ENCODE data around the gene SSTR3. TPM values are rescaled to one million over a fixed set of nuclear protein-coding genes. Genes with fewer than 3 reads are reported as not detected.
A peak's percentile ranks its signal among the peaks of the same experiment; 100 is the strongest.

Gene SSTR3
- total and polyA plus RNA-seq, 3 donors from 2014 or later, result 26.8 to 54.4 (median 40.1) TPM

- Histone ChIP-seq H3K27me3 (no peaks in the 10 kb centered on the region), H3K27ac (peak overlapping the region; percentile 45 to 55), H3K4me3 (no peak overlapping the region), H3K4me1 (peaks cover 5% of the 10 kb centered on the region), H3K36me3 (ENCODE audit: low read depth, missing control alignments) (no peaks in the 10 kb centered on the region), H3K9me3 (no peaks in the 10 kb centered on the region)
- intact Hi-C loops (cut with DNase I; ENCODE audit: low total_unique reads), result no loop called here
- no peak for TF ChIP-seq POLR2A (IDR thresholded peaks at IDR 0.05)
- 71 to 83% methylated on average over 13 of the region's 13 CpGs for WGBS, 2 donors
- no peak for DNase-seq
Measured at GRCh38 chr22:37214731-37215030, 2.4 kb upstream of the SSTR3 start.

- no peaks in the 10 kb centered on the region for H3K27me3 ChIP-seq
- no peaks in the 10 kb centered on the region for H3K9me3 ChIP-seq
- H3K4me3 ChIP-seq, result no peak overlapping the region
- intact Hi-C loops (cut with DNase I; ENCODE audit: low total_unique reads), result no loop called here
- peak overlapping the region; percentile 45 to 55 for H3K27ac ChIP-seq
- TF ChIP-seq CTCF (IDR thresholded peaks at IDR 0.05) (no peak), POLR2A (IDR thresholded peaks at IDR 0.05) (no peak)
- H3K4me1 ChIP-seq, result peaks cover 5% of the 10 kb centered on the region
- WGBS, 2 donors, result 72 to 80% methylated on average over 13 of the region's 13 CpGs
- no peak for DNase-seq
- no peaks in the 10 kb centered on the region for H3K36me3 ChIP-seq (ENCODE audit: low read depth, missing control alignments)
Measured at GRCh38 chr22:37213941-37214730, 1.9 kb upstream of the SSTR3 start.

GRCh38 chr22:37213218-37213855, 1.1 kb upstream of the SSTR3 start:
- Histone ChIP-seq H3K27me3 (no peaks in the 10 kb centered on the region), H3K4me1 (peaks cover 5% of the 10 kb centered on the region), H3K36me3 (ENCODE audit: low read depth, missing control alignments) (no peaks in the 10 kb centered on the region), H3K4me3 (no peak overlapping the region), H3K9me3 (no peaks in the 10 kb centered on the region), H3K27ac (peak overlapping the region in 1 of 2 donors; percentile 51)
- WGBS, 2 donors, result 74 to 81% methylated on average over 18 of the region's 18 CpGs
- intact Hi-C loops (cut with DNase I; ENCODE audit: low total_unique reads), result no loop called here
- no peak for DNase-seq
- TF ChIP-seq CTCF (IDR thresholded peaks at IDR 0.05) (no peak), POLR2A (IDR thresholded peaks at IDR 0.05) (no peak)

GRCh38 chr22:37211866-37212173, 457 bp downstream of the SSTR3 start:
- H3K4me1 ChIP-seq, result peaks cover 5% of the 10 kb centered on the region
- H3K27me3 ChIP-seq, result no peaks in the 10 kb centered on the region
- intact Hi-C loops (cut with DNase I; ENCODE audit: low total_unique reads), result no loop called here
- H3K27ac ChIP-seq, result peak overlapping the region; percentile 59 to 74
- H3K9me3 ChIP-seq, result no peaks in the 10 kb centered on the region
- no peak for TF ChIP-seq CTCF (IDR thresholded peaks at IDR 0.05)
- no peak for TF ChIP-seq POLR2A (IDR thresholded peaks at IDR 0.05)
- peak overlapping the region in 1 of 2 donors; percentile 45 for H3K4me3 ChIP-seq
- DNase-seq, result no peak
- WGBS, 2 donors, result 53 to 63% methylated on average over 6 of the region's 6 CpGs
- no peaks in the 10 kb centered on the region for H3K36me3 ChIP-seq (ENCODE audit: low read depth, missing control alignments)

GRCh38 chr22:37211075-37211865, 1.0 kb downstream of the SSTR3 start:
- no peak for TF ChIP-seq POLR2A (IDR thresholded peaks at IDR 0.05)
- TF ChIP-seq CTCF (IDR thresholded peaks at IDR 0.05), result no peak
- Histone ChIP-seq H3K27me3 (no peaks in the 10 kb centered on the region), H3K4me3 (peak overlapping the region in 1 of 2 donors; percentile 45), H3K4me1 (peaks cover 5% of the 10 kb centered on the region), H3K36me3 (ENCODE audit: low read depth, missing control alignments) (no peaks in the 10 kb centered on the region), H3K9me3 (no peaks in the 10 kb centered on the region), H3K27ac (peak overlapping the region; percentile 59 to 74)
- intact Hi-C loops (cut with DNase I; ENCODE audit: low total_unique reads), result no loop called here
- 70 to 83% methylated on average over 16 to 23 of the region's 24 CpGs for WGBS, 2 donors
- peak; percentile 65 for DNase-seq

All from testis (tissue), 3 donors.